Measurements from ENCODE around the gene FREY1.

DNA sequence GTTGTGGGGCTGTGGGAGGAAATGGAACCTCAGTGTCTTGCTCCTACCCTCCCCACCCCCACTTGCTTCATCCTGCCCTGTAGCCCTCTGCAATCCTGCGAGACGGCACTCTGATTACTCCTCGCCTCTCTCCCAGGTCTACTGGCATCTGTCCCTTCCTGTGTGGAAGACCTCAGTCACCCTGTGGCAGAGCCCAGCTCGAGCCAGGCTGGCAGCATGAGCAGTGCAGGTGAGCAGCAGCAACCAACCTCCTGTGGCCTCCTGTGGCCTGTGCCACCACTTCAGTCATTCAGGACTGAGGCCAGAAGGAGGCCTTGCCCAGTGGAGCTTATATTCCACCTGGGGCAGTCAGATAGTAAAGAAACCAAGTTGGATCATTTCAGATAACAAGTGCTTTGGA is 36.4 kb downstream of the FREY1 start:
- TF ChIP-seq EP300 (IDR thresholded peaks at IDR 0.05): no peak
- TF ChIP-seq, protein P1, sequence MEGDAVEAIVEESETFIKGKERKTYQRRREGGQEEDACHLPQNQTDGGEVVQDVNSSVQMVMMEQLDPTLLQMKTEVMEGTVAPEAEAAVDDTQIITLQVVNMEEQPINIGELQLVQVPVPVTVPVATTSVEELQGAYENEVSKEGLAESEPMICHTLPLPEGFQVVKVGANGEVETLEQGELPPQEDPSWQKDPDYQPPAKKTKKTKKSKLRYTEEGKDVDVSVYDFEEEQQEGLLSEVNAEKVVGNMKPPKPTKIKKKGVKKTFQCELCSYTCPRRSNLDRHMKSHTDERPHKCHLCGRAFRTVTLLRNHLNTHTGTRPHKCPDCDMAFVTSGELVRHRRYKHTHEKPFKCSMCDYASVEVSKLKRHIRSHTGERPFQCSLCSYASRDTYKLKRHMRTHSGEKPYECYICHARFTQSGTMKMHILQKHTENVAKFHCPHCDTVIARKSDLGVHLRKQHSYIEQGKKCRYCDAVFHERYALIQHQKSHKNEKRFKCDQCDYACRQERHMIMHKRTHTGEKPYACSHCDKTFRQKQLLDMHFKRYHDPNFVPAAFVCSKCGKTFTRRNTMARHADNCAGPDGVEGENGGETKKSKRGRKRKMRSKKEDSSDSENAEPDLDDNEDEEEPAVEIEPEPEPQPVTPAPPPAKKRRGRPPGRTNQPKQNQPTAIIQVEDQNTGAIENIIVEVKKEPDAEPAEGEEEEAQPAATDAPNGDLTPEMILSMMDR (IDR thresholded peaks at IDR 0.05): no peak

All from esophagus muscularis mucosa (tissue), 3 donors.